ENCODE measurements around the gene POU2AF2.
"Not testable (repeated sequence)": the region's sequence is repeated elsewhere in the genome, so short reads cannot be mapped to it uniquely, and the experiment has no call there.

POU2AF2 gene

DNA sequence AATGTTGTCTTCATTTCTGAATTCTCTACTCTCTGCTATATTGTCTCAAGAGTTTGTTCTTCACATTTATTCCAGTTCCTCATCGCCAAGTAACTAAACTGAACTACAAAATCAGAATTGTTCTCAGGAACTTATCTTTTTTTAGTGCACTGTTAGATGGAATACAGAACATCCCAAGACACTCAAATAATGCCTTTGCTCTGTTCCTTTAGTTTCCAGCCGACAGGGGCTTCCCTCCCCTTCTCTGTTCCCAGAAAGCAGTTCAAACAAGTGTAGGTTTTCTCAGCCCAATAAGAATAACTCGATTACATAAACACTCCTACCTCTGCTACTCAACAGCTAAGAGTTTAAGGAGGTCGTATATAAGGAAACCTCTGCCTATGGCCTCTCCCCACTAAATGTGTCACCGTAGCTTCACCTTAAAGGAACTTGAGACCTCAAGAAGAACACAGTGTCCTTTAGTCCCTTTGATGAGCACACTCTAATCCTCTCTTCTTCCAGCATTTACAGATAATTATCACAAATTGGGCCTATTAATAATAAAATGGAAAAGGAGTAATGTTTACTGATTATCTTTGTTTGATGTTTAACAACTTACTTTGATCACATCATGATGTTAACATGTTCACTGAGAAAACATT lies 59.8 kb downstream of the POU2AF2 start:
- no peak for DNase-seq

DNA sequence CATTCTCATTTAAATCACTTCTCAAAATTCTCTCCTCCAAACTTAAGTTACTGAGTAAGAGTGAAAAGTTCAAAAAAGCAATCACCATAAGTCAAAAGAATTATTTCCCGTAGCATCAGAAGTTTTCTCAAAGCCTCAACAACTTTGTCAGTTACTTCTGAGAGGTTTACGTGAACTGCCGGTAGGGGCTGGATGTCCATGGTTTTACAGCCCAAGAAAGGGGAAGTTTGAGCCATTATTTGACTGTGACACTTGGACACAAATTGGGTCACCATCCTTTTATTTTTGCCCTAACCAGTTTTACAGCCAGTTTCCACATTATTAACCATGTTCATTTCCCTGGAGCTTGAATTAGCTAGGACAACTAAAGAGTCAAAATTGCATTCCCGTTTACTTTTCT lies 60.4 kb downstream of the POU2AF2 start:
- no peak for DNase-seq

DNA sequence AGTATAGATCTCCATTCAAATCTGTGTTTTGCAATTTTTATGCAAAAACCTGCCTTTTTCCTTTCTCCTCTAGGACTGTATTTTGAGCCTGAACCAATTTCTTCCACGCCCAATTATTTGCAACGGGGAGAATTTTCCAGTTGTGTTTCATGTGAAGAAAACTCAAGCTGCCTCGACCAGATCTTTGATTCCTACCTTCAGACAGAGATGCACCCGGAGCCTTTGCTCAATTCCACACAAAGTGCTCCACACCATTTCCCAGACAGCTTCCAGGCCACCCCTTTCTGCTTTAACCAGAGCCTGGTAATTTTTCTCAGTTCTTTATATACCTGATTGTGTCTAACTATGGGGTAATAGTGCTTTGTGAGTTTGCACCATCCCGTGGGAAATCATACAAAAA lies 60.8 kb downstream of the POU2AF2 start:
- no peak for DNase-seq

GRCh38 chr11:111307472-111308108 lies 62.1 kb downstream of the POU2AF2 start:
- no peak for DNase-seq

DNA sequence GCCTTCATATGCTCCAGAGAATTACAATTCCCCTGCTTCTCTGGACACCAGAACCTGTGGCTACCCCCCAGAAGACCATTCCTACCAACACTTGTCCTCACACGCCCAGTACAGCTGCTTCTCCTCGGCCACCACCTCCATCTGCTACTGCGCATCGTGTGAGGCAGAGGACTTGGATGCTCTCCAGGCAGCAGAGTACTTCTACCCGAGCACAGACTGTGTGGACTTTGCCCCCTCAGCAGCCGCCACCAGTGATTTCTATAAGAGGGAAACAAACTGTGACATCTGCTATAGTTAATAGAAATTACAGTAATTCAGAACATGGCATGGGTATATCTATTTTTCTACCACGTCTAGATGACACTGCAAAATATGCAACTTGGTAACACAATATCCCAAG lies 62.6 kb downstream of the POU2AF2 start:
- DNase-seq: no peak

GRCh38 chr11:111309215-111309915 lies 63.8 kb downstream of the POU2AF2 start:
- DNase-seq: no peak

DNA sequence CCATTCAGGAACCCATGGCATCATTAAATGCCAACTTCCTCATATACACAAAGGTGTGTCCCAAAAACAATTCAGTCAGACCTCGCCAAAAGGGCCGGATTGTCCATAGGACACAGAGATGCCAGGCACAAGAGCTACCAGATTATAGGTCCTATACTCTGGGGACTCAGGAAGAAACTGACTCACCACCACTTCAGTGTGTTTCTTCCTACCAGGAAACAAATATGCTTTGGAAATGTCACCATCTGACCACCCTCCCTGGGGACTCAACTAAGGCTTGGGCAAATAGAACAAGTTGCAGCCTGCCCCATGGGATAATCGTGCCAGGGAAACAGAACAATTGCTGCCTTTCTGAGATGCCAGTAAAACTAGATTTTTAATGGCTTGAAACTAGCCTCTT lies 64.6 kb downstream of the POU2AF2 start:
- no peak for DNase-seq

- DNase-seq: no peak
Measured at GRCh38 chr11:111310723-111311122, 65.2 kb downstream of the POU2AF2 start.

GRCh38 chr11:111312076-111312475 lies 66.6 kb downstream of the POU2AF2 start:
- no peak for DNase-seq

DNA sequence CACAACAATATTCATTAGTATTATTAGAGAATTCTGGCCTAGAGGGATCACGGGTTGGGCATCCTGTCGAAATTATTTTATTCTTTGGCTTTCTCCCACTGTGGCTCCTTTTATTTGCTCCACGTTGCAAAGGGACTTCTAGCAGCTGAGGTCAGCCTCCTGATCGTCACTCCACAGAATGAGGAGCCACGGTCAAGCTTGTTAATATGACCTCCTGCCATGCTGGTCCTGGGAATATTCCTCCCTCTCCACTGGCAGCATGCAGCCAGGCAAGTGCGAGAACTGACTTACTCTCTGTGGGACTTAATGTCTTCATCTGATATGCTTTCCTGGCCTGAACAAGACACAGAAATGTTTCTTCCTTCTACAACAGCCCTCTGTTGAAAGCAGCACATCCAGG lies 73.8 kb downstream of the POU2AF2 start:
- no peak for DNase-seq

DNA sequence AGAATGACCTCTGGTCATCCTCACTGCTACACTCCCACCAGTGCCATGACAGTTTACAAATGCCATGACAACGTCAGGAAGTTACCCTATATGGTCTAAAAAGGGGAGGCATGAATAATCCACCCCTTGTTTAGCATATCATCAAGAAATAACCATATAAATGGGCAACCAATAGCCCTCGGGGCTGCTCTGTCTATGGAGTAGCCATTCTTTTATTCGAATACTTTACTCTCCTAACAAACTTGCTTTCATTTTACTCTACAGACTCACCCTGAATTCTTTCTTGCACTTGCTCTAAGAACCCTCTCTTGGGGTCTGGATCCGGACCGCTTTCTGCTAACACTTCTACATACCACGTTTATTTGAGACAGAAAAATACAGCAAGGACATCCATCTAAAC lies 74.7 kb downstream of the POU2AF2 start:
- DNase-seq: not testable (repeated sequence)

GRCh38 chr11:111320728-111321568 lies 75.4 kb downstream of the POU2AF2 start:
- no peak for DNase-seq

DNA sequence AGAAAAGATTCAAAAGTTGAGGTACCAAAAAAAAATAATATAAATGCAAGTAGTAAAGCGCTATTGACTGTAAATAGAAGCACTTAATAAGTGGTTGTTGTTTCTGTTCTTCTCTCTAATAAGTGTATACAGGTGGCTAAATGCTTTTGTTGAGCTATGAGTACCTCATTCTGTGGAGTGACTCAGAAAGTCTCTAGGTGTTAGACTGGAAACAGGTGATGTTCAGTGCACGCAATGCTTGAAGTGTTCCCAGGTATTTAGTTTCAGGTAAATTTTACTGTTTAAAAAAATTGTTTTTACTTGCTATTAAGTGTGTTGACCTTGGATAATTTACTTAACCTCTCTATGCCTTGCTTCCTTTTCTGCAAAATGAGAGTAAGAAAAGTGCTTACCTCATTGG lies 77.0 kb downstream of the POU2AF2 start:
- DNase-seq: no peak

- no peak for DNase-seq
Measured at GRCh38 chr11:111324277-111324720, 78.8 kb downstream of the POU2AF2 start.

- DNase-seq: no peak
Measured at GRCh38 chr11:111325259-111325658, 79.7 kb downstream of the POU2AF2 start.

DNA sequence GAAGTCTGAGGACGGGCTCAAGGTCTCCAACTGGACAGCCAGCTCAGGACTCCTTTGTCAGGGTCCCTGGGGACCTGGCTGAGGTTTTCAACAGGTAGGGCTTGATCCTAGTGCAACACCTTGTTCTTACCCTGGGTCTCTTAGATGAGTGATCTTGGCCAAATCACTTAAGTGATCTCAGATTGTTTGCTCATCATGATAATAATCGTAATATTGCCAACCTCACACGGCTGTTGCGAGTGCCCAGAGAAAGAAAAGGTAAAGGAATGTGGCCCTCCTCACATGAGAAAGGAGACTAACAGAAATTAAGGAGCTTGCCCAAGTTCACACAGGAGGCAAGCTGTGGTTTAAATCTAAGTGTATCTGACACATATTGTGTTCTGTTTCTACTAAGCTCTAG lies 81.3 kb downstream of the POU2AF2 start:
- DNase-seq: no peak

DNA sequence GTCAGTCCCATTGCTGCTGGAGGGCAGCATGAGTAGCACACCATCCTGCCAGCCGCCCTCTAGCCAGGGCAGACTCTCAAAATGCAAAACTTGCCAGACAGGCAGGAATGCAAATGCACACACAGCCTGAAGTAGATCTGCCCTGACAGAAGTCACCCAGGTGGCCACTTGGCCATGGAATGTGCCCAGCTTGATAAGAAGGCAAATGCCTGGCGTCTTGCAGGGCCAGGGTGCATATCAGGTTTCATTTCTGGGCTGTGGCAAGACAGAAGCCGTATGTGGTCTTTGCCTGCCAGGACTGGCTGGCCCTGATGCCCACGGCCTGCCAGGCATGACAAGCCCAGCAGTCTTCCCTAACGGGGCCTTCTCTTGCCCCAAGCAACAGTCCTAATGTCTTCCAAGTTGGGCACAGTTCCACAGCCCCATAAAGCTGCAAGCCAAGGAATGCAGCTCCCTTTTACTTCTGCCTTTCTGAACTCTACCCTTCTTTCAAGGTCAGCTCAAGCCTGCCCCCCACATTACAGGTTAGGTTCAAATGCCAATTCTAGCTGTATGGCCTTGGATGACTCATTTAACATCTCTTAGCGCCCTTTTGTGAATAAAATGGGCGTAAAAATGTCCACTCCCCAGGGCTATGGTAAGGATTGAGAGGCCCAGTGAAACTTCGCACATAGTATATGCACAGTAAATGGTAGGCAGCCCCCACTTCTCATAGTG lies 82.5 kb downstream of the POU2AF2 start:
- no peak for DNase-seq

DNA sequence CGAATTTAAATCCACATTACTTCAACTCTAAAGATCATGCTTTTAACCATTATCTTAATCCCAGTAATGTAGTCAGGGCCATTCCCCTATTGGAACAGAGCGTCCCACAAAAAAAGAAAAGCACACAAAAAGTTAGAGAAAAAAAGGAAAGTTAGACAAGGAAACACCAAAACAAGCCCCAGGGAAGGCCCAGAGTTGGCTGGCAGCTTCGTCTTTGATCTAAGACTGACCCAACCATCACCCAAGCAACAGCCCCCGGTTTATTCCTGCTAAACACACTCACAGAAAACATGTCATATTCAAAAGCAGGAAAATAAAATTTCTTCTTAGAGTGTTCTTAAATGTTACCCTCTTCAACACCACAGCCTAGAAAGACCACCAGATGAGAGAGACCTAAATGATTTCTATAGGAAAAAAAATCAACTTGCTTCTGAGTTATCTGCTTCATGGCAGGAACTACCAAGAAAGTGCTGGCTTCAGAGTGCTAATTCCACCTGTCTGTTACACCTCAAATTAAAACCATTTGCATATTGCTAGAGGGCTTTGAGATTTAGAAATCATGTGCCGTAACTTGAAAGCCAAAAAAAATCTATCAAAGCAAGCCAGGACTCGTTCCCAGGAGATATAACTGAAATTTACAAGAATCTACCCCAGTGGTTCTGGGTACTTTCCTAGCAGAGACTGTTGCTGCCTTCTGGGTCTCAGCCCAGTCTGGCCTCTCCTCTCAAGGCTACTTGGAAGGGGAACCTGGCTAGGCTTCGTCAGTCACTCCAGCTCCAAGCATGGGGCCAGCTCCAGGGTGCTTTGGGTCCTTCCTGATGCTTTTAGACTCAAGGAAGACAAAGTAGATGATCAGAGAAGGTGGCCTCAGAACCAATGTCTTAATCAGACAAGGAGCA lies 84.0 kb downstream of the POU2AF2 start:
- no peak for DNase-seq

DNA sequence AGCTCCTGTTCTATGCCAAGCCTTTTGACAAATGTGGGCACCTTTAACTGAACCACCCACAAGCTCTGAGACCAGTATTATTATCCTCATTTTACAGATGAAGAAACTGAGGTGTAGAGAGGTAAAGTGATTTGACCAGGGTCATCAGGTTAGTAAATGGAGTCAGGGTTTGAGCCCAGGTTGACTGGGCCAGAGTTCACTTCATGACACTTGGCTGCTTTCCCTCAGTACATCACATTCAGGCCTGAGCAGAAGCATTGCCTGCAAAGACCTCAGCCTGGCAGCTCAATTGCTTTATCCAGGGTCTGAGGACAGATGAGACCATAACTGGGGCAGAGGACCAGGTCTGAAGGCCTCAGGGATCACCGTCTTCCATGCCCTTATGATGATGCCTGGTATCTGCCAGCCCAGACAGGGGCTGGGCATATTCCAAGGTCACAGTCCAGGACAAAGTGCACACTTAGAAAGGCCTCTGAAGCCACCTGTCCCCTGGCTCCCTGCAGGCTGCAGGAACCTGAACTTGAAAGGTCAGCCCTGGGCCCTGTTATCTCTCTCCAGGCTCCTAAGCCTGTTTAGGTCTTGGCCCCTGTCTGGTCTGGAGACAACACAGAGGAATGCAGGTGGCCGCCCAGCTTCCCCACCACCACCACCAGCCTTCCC lies 84.8 kb downstream of the POU2AF2 start:
- DNase-seq: no peak

DNA sequence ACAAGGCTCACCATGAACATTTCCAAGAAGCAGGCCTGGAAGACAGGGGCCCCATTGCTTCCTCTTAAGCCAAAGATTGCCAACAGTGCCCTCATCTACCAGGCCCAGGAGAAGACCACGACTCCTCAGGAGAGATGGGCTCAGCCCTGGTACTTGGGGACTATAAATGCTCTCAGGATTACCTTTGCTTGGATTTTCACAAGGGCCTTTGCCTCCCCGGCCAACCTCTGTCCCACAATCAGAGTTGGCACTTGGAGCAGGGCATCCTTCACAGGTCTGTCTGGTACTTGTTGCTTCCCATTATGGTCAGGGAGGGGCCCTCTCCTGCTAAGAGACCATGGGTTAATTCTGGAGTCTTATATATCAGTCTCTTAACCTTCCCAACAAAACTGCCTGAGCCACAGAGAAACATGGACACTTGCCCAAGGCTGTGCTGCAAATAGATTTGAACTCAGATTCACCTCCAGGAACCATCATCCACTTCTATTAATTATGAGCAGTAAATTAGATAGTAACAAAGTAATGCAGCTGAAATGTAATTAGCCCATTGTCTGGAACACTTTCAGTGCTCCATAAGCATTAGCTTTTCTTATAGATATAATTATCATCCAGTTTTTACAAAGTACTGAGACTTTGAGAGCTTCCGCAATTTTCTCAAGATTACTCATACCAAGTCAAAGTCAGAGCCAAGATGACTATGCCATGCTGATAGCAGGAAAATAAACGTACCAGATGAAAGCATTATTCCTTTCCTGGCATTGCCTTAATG lies 86.4 kb downstream of the POU2AF2 start:
- no peak for DNase-seq

Data from hematopoietic multipotent progenitor cell treated with erythropoietin and hydrocortisone succinate and interleukin-3 and kit ligand, for 8 days (in vitro differentiated cells).